Adrenal gland (tissue), 12 donors: ENCODE results near the gene WWP2. TPM values are rescaled to one million over a fixed set of nuclear protein-coding genes. Genes with fewer than 3 reads are reported as not detected.

ENCODE experiments used
- DNase-seq, 7 donors: peaks; one replicate each; pipeline ENCODE4 v3.0.0-alpha.2; 2019 to 2020
- H3K27ac ChIP-seq, 5 donors: fragments of 200-600 bp; sonication (generic) in 4 of 5; 1 replicate in 3 of 5; 2 replicates in 2 of 5; pipeline versions ENCODE4 v1.5.1 to v1.8.0; 2016 to 2020; ENCODE audit warnings: mild to moderate bottlenecking in 1 of 5
- H3K27me3 ChIP-seq: fragments of 200-600 bp; 2 replicates; pipeline ENCODE4 v1.8.0; 2021
- H3K36me3 ChIP-seq, 2 donors: fragments of 200-600 bp; replicated peaks in 1 of 2; 1 replicate in 1 of 2; 2 replicates in 1 of 2; pipeline versions ENCODE4 v1.5.1 to v1.8.0; 2018 to 2022
- H3K4me1 ChIP-seq, 2 donors: fragments of 200-600 bp; replicated peaks in 1 of 2; 1 replicate in 1 of 2; 2 replicates in 1 of 2; pipeline versions ENCODE4 v1.5.1 to v1.8.0; 2018 to 2021
- H3K4me3 ChIP-seq, 4 donors: fragments of 200-600 bp; sonication (generic) in 3 of 4; one replicate each; pipeline ENCODE4 v1.5.1; 2016 to 2018
- H3K9me3 ChIP-seq, 3 donors: fragments of 200-600 bp; sonication (generic) in 1 of 3; replicated peaks in 1 of 3; 1 replicate in 2 of 3; 2 replicates in 1 of 3; pipeline versions ENCODE4 v1.5.1 to v1.8.0; 2016 to 2021
- CTCF ChIP-seq, 6 experiments: fragments of 450-650 bp in 4 of 6; fragments of 200-600 bp in 2 of 6; sonication (generic) in 1 of 6; IDR thresholded peaks; 1 replicate in 5 of 6; 2 replicates in 1 of 6; pipeline versions ENCODE4 v1.5.1 to v1.8.0; 2016 to 2021; ENCODE audit warnings: antibody characterized with exemption in 6 of 6, mild to moderate bottlenecking in 2 of 6, moderate library complexity in 1 of 6
- POLR2A ChIP-seq, 2 donors: fragments of 450-650 bp; IDR thresholded peaks; one replicate each; pipeline ENCODE4 v1.6.1; 2017; ENCODE audit warnings: antibody characterized with exemption in 2 of 2, mild to moderate bottlenecking in 2 of 2, moderate library complexity in 1 of 2
- WGBS, 4 donors: extraction: QIAGEN DNeasy Blood & Tissue Kit in 2 of 4; methylation state at CpG; one replicate each; pipeline versions ENCODE4 v1.1.5 to v1.1.7; 2013 to 2017; 5-methylcytosine and 5-hydroxymethylcytosine counted together
- intact Hi-C, 2 donors: fragments of 100-400 bp; cut with DNase I; formaldehyde crosslinking; loops; one replicate each; pipeline versions ENCODE4 v1.14.1 to v1.15.0; 2022 to 2023
- polyA plus RNA-seq, 3 donors: library from polyadenylated mRNA; stranded (reverse); fragments of 200-250 nt in 2 of 3; fragments of 350-450 nt in 1 of 3; fragmentation: Illumina TruSeq in 1 of 3; extraction: RNeasy Lipid Tissue Mini Kit (QIAGEN cat#74804) in 1 of 3; gene quantifications; one replicate each; pipeline ENCODE4 v1.2.3, GENCODE V29; 2013 to 2014
- total RNA-seq, 9 donors: library from RNA; depleted of rRNA in 4 of 9; stranded (reverse); fragments of >200 nt in 4 of 9; fragments of 120-200 nt in 1 of 9; fragmentation: NEBNext Ultra II Directional in 1 of 9; extraction: Animal tissue kit (Norgen Biotek cat#: 25700) in 1 of 9; gene quantifications; one replicate each; pipeline versions ENCODE4 v1.1.0 to v1.2.4, GENCODE V29; 2013 to 2023
- donor health status: healthy with polysubstance abuse.
- donor health status: Bipolar disorder and iron deficiency.
- donor health status: DM: yes; HTN: yes; CAD: no.
- donor health status: DM: no; HTN: no; CAD: no.
- donor health status: DM: no; HTN: no; CAD: no.
- donor health status: DM: yes; HTN: yes; CAD: no.

WWP2 gene
- total and polyA plus RNA-seq, 12 donors: 28.3 to 99.8 (median 72.0) TPM

DNA sequence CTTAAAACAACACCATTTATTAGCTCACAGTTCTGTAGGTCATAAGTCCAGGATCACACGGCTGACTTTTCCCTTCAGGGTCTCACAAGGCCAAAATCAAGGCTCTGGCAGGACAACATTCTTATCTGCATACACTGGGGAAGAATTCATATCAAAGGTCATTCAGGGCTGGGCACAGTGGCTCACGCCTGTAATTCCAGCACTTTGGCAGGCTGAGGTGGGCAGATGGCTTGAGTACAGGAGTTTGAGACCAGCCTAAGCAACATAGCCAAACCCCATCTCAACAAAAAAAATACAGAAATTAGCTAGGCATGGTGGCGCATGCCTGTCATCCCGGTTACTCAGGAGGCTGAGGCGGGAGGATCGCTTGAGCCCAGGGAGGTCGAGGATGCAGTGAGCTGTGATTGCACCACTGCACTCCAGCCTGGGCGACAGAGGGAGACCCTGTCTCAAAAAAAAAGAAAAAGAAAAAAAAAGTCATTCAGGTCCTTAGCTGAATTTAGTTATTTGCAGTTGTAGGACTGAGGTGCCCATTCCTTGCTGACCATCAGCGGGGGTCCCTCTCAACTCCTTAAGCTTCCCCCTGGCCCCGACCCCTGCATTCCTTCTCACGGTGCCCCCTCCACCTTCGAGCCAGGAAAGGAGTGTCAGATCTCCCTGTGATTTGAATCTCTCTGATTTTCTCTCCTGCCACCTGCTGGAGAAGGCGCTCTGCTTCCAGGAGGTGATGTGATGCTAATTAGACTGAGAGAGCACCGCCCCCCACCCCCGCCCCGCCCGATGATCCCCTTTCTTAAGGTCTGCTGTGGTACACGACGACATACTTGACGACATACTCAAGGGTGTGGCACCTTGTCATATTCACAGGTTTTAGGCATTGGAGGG lies 97.2 kb downstream of the WWP2 start:
- 49 to 59% (median 52%) methylated on average over 19 to 20 of the region's 20 CpGs for WGBS, 4 donors
- TF ChIP-seq CTCF (IDR thresholded peaks at IDR 0.05) (peak in 2 of 6 experiments; percentile 27 to 40), POLR2A (IDR thresholded peaks at IDR 0.05) (no peak)
- peaks cover 28 to 50% of the 10 kb centered on the region in 2 donors for H3K4me1 ChIP-seq
- no peak overlapping the region for H3K4me3 ChIP-seq
- H3K27ac ChIP-seq: peak overlapping the region in 4 of 5 donors; percentile 46 to 85 (median 80)
- intact Hi-C loops: no loop called here
- H3K36me3 ChIP-seq: no peaks in the 10 kb centered on the region
- H3K27me3 ChIP-seq: no peaks in the 10 kb centered on the region
- peak in 6 of 7 donors; percentile 57 to 77 (median 72) for DNase-seq
- no peaks in the 10 kb centered on the region for H3K9me3 ChIP-seq

DNA sequence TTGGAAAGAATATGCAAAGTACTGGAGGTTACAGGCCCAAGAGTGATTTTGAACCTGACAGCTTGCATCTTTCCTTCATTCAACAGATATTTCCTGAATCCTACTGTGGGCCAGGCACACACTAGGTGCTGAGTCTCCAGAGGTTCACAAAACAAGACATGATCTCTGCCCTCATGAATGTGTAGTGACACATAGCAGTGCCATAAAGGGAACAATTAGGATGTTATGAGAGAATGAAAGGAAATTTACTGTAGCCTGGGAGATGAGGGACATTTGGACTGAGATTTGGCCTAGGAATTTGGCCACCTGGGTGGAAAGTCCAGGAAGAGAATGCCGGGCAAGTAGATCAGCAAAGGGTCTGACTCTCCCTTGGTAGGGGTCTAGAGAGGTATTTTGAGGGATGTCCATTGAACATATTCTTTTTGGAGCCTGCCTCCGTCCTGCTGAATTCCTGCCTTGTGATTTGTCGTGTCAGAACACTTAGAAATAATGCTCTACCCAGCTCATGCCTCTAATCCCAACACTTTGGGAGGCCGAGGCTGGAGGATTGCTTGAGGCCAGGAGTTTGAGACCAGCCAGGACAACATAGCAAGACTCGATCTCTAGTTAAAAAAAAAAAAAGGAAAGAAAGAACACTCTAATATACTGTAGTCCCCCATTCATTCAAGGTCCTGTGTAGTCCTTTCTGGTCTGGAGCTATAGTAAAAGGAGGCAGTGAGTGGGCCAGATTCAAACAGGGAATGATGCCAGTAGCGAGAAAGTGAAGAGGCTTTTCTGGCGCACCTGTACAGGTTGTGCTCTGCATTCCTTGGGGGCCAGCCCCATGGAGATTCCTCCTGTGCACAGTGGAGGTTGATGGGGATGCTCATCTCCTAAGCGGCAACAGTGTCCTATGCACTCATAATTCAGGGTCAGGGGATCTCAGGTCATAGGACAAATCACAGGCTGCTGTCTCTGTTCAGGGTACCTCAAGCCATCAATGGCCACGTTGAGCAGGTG lies 98.4 kb downstream of the WWP2 start:
- Histone ChIP-seq H3K4me1 (peaks cover 28 to 49% of the 10 kb centered on the region in 2 donors), H3K27ac (peak overlapping the region in 4 of 5 donors; percentile 69 to 86 (median 78)), H3K27me3 (no peaks in the 10 kb centered on the region), H3K9me3 (no peaks in the 10 kb centered on the region), H3K36me3 (no peaks in the 10 kb centered on the region), H3K4me3 (no peak overlapping the region)
- intact Hi-C loops: loop anchor here in 1 of 2 donors (10.0 kb wide), 1 partner anchor 64 kb away; no protein-coding TSS in a partner anchor
- WGBS, 4 donors: 92 to 97% (median 95%) methylated on average over 9 of the region's 9 CpGs
- no peak for DNase-seq
- no peak for TF ChIP-seq POLR2A (IDR thresholded peaks at IDR 0.05)

GRCh38 chr16:69861292-69862030 lies 99.3 kb downstream of the WWP2 start:
- peak in 1 of 2 donors; percentile 67 for TF ChIP-seq POLR2A (IDR thresholded peaks at IDR 0.05)
- no peak for TF ChIP-seq CTCF (IDR thresholded peaks at IDR 0.05)
- no peaks in the 10 kb centered on the region for H3K36me3 ChIP-seq
- no peaks in the 10 kb centered on the region for H3K9me3 ChIP-seq
- peaks cover 28 to 45% of the 10 kb centered on the region in 2 donors for H3K4me1 ChIP-seq
- intact Hi-C loops: loop anchor here in 1 of 2 donors (10.0 kb wide), 1 partner anchor 63 kb away; no protein-coding TSS in a partner anchor
- H3K27ac ChIP-seq: peak overlapping the region in 4 of 5 donors; percentile 74 to 93 (median 84)
- no peak overlapping the region for H3K4me3 ChIP-seq
- WGBS, 4 donors: 27 to 35% (median 31%) methylated on average over 12 of the region's 12 CpGs
- no peaks in the 10 kb centered on the region for H3K27me3 ChIP-seq
- peak; percentile 70 to 89 (median 80) for DNase-seq
